HG03439 (cell line): ENCODE results near the gene ARMC9.
"Not testable (repeated sequence)": the region's sequence is repeated elsewhere in the genome, so short reads cannot be mapped to it uniquely, and the experiment has no call there.

Experiments used
- ATAC-seq: cut with Tn5 transposase; IDR thresholded peaks from one replicate; pipeline ENCODE4 v1.9.1; 2021; ENCODE audit warnings: mild to moderate bottlenecking, moderate library complexity; ENCODE audit not compliant: unreplicated experiment

Gene ARMC9

GRCh38 chr2:231198291-231199173 lies at the start of gene ARMC9:
Gene ARMC9, plus strand, starts transcription at chr2:231198631. Its CDS starts 7,608 bp downstream, at chr2:231206239.
- ATAC-seq = peak; percentile 93

GRCh38 chr2:231152800-231153557 lies 45.5 kb upstream of the ARMC9 start:
- no peak for ATAC-seq

GRCh38 chr2:231159306-231159705 lies 39.1 kb upstream of the ARMC9 start:
- no peak for ATAC-seq

GRCh38 chr2:231160701-231161100 lies 37.7 kb upstream of the ARMC9 start:
- ATAC-seq = no peak

GRCh38 chr2:231161252-231161839 lies 37.1 kb upstream of the ARMC9 start:
- no peak for ATAC-seq

GRCh38 chr2:231161877-231162329 lies 36.5 kb upstream of the ARMC9 start:
- ATAC-seq = no peak

- no peak for ATAC-seq
Observed at GRCh38 chr2:231163011-231163410, 35.4 kb upstream of the ARMC9 start.

GRCh38 chr2:231163414-231164095 lies 34.9 kb upstream of the ARMC9 start:
- no peak for ATAC-seq

GRCh38 chr2:231167745-231168459 lies 30.5 kb upstream of the ARMC9 start:
- ATAC-seq = no peak

- no peak for ATAC-seq
Observed at GRCh38 chr2:231168460-231169139, 29.8 kb upstream of the ARMC9 start.

- ATAC-seq = no peak
Observed at GRCh38 chr2:231169488-231169887, 28.9 kb upstream of the ARMC9 start.

- no peak for ATAC-seq
Observed at GRCh38 chr2:231170055-231170454, 28.4 kb upstream of the ARMC9 start.

- ATAC-seq = no peak
Observed at GRCh38 chr2:231172025-231172424, 26.4 kb upstream of the ARMC9 start.

- no peak for ATAC-seq
Observed at GRCh38 chr2:231174211-231174651, 24.2 kb upstream of the ARMC9 start.

GRCh38 chr2:231176066-231176465 lies 22.4 kb upstream of the ARMC9 start:
- ATAC-seq = no peak

- ATAC-seq = no peak
Observed at GRCh38 chr2:231177156-231178025, 21.0 kb upstream of the ARMC9 start.

GRCh38 chr2:231178805-231179204 lies 19.6 kb upstream of the ARMC9 start:
- not testable (repeated sequence) for ATAC-seq

- peak; percentile 40 for ATAC-seq
Observed at GRCh38 chr2:231181860-231182512, 16.4 kb upstream of the ARMC9 start.
